Liver (tissue), 9 donors: Measurements from ENCODE around the gene DHFR. TPM values are rescaled to one million over a fixed set of nuclear protein-coding genes. Genes with fewer than 3 reads are reported as not detected.

ENCODE experiments used
- DNase-seq: peaks from one replicate; pipeline ENCODE4 v3.0.0-alpha.2; 2017; ENCODE audit warnings: low spot score
- H3K27ac ChIP-seq, 2 donors: one replicate each; pipeline ENCODE4 v1.7.0; 2013; ENCODE audit warnings: inconsistent platforms in 2 of 2, low read length in 2 of 2, control low read depth in 1 of 2, low read depth in 1 of 2, mild to moderate bottlenecking in 1 of 2
- H3K27me3 ChIP-seq, 4 donors: one replicate each; pipeline versions ENCODE4 v1.6.1 to v1.7.0; 2013; ENCODE audit warnings: low read length in 3 of 4, inconsistent platforms in 1 of 4, mild to moderate bottlenecking in 1 of 4, moderate library complexity in 1 of 4; ENCODE audit not compliant: control insufficient read depth in 4 of 4, insufficient read depth in 4 of 4
- H3K36me3 ChIP-seq, 4 donors: one replicate each; pipeline versions ENCODE4 v1.6.1 to v1.7.0; 2013; ENCODE audit warnings: low read length in 3 of 4, mild to moderate bottlenecking in 3 of 4, low read depth in 1 of 4, moderate library complexity in 1 of 4; ENCODE audit not compliant: control insufficient read depth in 4 of 4, insufficient read depth in 3 of 4
- H3K4me1 ChIP-seq, 4 donors: one replicate each; pipeline versions ENCODE4 v1.6.1 to v1.7.0; 2013; ENCODE audit warnings: low read length in 3 of 4, mild to moderate bottlenecking in 3 of 4, moderate library complexity in 1 of 4; ENCODE audit not compliant: control insufficient read depth in 4 of 4, insufficient read depth in 4 of 4
- H3K4me3 ChIP-seq, 3 donors: one replicate each; pipeline versions ENCODE4 v1.6.1 to v1.7.0; 2013; ENCODE audit warnings: low read length in 3 of 3, control low read depth in 1 of 3, low read depth in 1 of 3, mild to moderate bottlenecking in 1 of 3
- H3K9ac ChIP-seq, 2 donors: one replicate each; pipeline ENCODE4 v1.7.0; 2013; ENCODE audit warnings: low read length in 2 of 2, mild to moderate bottlenecking in 2 of 2, moderate library complexity in 2 of 2, control low read depth in 1 of 2, low read depth in 1 of 2
- H3K9me3 ChIP-seq, 4 donors: one replicate each; pipeline versions ENCODE4 v1.6.1 to v1.7.0; 2013; ENCODE audit warnings: low read length in 3 of 4; ENCODE audit not compliant: control insufficient read depth in 4 of 4
- ATF3 ChIP-seq: IDR thresholded peaks from 2 replicates; pipeline ENCODE4 v1.6.1; 2016; ENCODE audit warnings: antibody characterized with exemption
- EGR1 ChIP-seq, 2 donors: IDR thresholded peaks; 2 replicates each; pipeline ENCODE4 v1.6.1; 2016 to 2018; ENCODE audit warnings: antibody characterized with exemption in 2 of 2, low read depth in 2 of 2
- FOXA1 ChIP-seq: IDR thresholded peaks from 2 replicates; pipeline ENCODE4 v1.6.1; 2016; ENCODE audit warnings: antibody characterized with exemption
- FOXA2 ChIP-seq: IDR thresholded peaks from 2 replicates; pipeline ENCODE4 v1.6.1; 2016; ENCODE audit warnings: antibody characterized with exemption
- GABPA ChIP-seq, 2 donors: IDR thresholded peaks in 1 of 2; conservative IDR thresholded peaks in 1 of 2; 2 replicates each; pipeline ENCODE4 v1.6.1; 2016; ENCODE audit warnings: antibody characterized with exemption in 2 of 2, mild to moderate bottlenecking in 1 of 2, moderate library complexity in 1 of 2
- HNF4A ChIP-seq, 2 donors: conservative IDR thresholded peaks; 2 replicates each; pipeline ENCODE4 v1.6.1; 2016; ENCODE audit warnings: antibody characterized with exemption in 2 of 2, mild to moderate bottlenecking in 2 of 2
- HNF4G ChIP-seq: IDR thresholded peaks from 2 replicates; pipeline ENCODE4 v1.6.1; 2016; ENCODE audit warnings: antibody characterized with exemption
- JUND ChIP-seq, 2 donors: IDR thresholded peaks; 2 replicates each; pipeline ENCODE4 v1.6.1; 2016; ENCODE audit warnings: antibody characterized with exemption in 2 of 2
- MAX ChIP-seq: IDR thresholded peaks from 2 replicates; pipeline ENCODE4 v1.6.1; 2016; ENCODE audit warnings: antibody characterized with exemption
- NR2F2 ChIP-seq: IDR thresholded peaks from 2 replicates; pipeline ENCODE4 v1.6.1; 2016; ENCODE audit warnings: antibody characterized with exemption
- RAD21 ChIP-seq, 2 donors: IDR thresholded peaks; 2 replicates each; pipeline ENCODE4 v1.6.1; 2016; ENCODE audit warnings: antibody characterized with exemption in 2 of 2, mild to moderate bottlenecking in 2 of 2
- RXRA ChIP-seq, 2 donors: IDR thresholded peaks; 2 replicates each; pipeline ENCODE4 v1.6.1; 2017 to 2018; ENCODE audit warnings: antibody characterized with exemption in 2 of 2, mild to moderate bottlenecking in 1 of 2
- SP1 ChIP-seq: IDR thresholded peaks from 2 replicates; pipeline ENCODE4 v1.6.1; 2018; ENCODE audit warnings: antibody characterized with exemption, mild to moderate bottlenecking
- YY1 ChIP-seq: IDR thresholded peaks from 2 replicates; pipeline ENCODE4 v1.6.1; 2016; ENCODE audit warnings: antibody characterized with exemption, mild to moderate bottlenecking
- ZBTB33 ChIP-seq: IDR thresholded peaks from 2 replicates; pipeline ENCODE4 v1.6.1; 2016; ENCODE audit warnings: antibody characterized with exemption
- WGBS: extraction: QIAGEN DNeasy Blood & Tissue Kit; methylation state at CpG from one replicate; pipeline ENCODE4 v1.1.7; 2013; 5-methylcytosine and 5-hydroxymethylcytosine counted together
- polyA plus RNA-seq, 2 donors: library from polyadenylated mRNA; stranded (reverse) in 1 of 2; unstranded in 1 of 2; fragments of 200-250 nt in 1 of 2; fragments of >200 nt in 1 of 2; fragmentation: Nextera tagmentation in 1 of 2; extraction: Ambion mirVana in 1 of 2; gene quantifications; one replicate each; pipeline versions ENCODE4 v1.2.1 to v1.2.3, GENCODE V29; 2013 to 2015
- total RNA-seq, 2 donors: library from RNA; depleted of rRNA; stranded (reverse); fragments of >200 nt; gene quantifications; one replicate each; pipeline ENCODE4 v1.2.3, GENCODE V29; 2014
- TF ChIP-seq, protein P1 (sequence below): IDR thresholded peaks from 2 replicates; pipeline ENCODE4 v1.6.1; 2016; ENCODE audit warnings: antibody characterized with exemption, mild to moderate bottlenecking
- donor health status: healthy.
- donor health status: healthy.
- donor health status: healthy.
- donor health status: healthy.
- donor health status: healthy.

The DHFR gene
- total and polyA plus RNA-seq, 4 donors, result 8.9 to 57.7 (median 13.4) TPM

DNA sequence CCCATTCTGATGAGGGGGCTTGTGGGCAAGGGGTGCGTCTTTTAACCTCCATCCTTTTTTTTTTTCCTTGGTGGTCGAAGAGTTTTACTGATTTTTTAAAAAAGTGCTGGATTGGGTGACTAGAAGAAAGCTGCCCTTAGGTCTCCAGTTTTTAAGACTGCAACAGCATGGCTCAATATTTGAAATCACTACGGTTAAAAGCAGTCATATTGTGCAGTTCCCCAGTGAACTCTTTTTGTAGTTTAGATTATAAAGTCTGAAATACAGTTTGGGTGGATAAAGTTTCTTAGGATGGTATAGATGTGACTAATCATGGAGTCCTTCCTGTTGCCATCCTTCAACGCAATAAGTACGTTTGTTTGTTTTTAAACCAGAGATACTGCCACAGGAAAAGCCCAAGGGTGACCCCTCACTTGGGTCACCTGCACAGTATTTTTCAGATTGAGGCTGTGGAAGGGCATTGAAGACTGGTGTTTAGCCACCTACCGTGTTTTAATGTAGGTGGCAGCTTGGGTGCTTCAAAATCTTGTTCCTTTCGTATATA is 520 bp upstream of the DHFR start:
- WGBS, result 22% methylated on average over 7 of the region's 7 CpGs
- DNase-seq, result no peak

DNA sequence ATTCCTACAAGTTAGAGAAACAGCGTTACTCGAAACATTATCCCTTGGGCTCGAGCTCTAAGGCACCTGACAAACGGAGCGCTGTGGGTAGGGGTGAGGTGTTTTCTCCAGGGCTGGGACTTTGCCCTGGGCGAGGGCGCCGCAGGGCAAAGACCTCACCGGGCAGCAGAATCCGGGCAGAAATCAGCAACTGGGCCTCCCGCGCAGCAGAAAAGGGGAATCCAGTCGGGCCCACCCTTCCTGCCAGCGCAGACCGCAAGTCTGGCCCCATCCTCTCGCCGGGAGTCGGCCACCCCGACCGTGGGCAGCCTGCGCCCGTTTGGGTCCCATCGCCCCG is 761 bp downstream of the DHFR start:
- H3K9me3 ChIP-seq, result no peaks in the 10 kb centered on the region
- peak overlapping the region; percentile 78 to 97 (median 83) for H3K4me3 ChIP-seq
- peak in 1 of 2 donors; percentile 19 for TF ChIP-seq RAD21 (IDR thresholded peaks at IDR 0.05)
- no peak for TF ChIP-seq MAX
- peak; percentile 62 for TF ChIP-seq SP1
- no peak for TF ChIP-seq FOXA2
- no peak for TF ChIP-seq HNF4G
- peak; percentile 59 to 77 for TF ChIP-seq RXRA (IDR thresholded peaks at IDR 0.05)
- TF ChIP-seq FOXA1, result no peak
- TF ChIP-seq HNF4A (conservative IDR thresholded peaks at IDR 0.05), result peak; percentile 72 to 81
- under 1% methylated on average over 24 of the region's 24 CpGs for WGBS
- H3K4me1 ChIP-seq, result peaks cover 3 to 27% (median 15%) of the 10 kb centered on the region in 4 donors
- peak overlapping the region; percentile 65 to 85 for H3K9ac ChIP-seq
- H3K27me3 ChIP-seq, result no peaks in the 10 kb centered on the region
- peaks cover 0 to 11% (median 9%) of the 10 kb centered on the region in 4 donors for H3K36me3 ChIP-seq
- DNase-seq, result peak; percentile 50
- H3K27ac ChIP-seq, result peak overlapping the region; percentile 98

More for the DNA sequence above, 520 bp upstream of the DHFR start:
- Histone ChIP-seq H3K4me1 (peaks cover 3 to 29% (median 17%) of the 10 kb centered on the region in 4 donors), H3K27ac (peak overlapping the region; percentile 98), H3K9me3 (no peaks in the 10 kb centered on the region), H3K4me3 (peak overlapping the region; percentile 51 to 97 (median 97)), H3K36me3 (peaks cover 0 to 17% (median 13%) of the 10 kb centered on the region in 4 donors), H3K9ac (peak overlapping the region; percentile 67 to 95), H3K27me3 (no peaks in the 10 kb centered on the region)
- TF ChIP-seq HNF4G (no peak), GABPA (IDR thresholded peaks at IDR 0.05 in 1 of 2, conservative IDR thresholded peaks at IDR 0.05 in 1 of 2) (no peak), EGR1 (IDR thresholded peaks at IDR 0.05; ENCODE audit: low read depth in 2 of 2) (no peak), YY1 (no peak), RAD21 (IDR thresholded peaks at IDR 0.05) (no peak), FOXA1 (no peak), FOXA2 (no peak), ATF3 (no peak), NR2F2 (no peak), HNF4A (conservative IDR thresholded peaks at IDR 0.05) (no peak), RXRA (IDR thresholded peaks at IDR 0.05) (no peak), SP1 (no peak), JUND (IDR thresholded peaks at IDR 0.05) (no peak), MAX (no peak), ZBTB33 (no peak)
- TF ChIP-seq, protein P1, sequence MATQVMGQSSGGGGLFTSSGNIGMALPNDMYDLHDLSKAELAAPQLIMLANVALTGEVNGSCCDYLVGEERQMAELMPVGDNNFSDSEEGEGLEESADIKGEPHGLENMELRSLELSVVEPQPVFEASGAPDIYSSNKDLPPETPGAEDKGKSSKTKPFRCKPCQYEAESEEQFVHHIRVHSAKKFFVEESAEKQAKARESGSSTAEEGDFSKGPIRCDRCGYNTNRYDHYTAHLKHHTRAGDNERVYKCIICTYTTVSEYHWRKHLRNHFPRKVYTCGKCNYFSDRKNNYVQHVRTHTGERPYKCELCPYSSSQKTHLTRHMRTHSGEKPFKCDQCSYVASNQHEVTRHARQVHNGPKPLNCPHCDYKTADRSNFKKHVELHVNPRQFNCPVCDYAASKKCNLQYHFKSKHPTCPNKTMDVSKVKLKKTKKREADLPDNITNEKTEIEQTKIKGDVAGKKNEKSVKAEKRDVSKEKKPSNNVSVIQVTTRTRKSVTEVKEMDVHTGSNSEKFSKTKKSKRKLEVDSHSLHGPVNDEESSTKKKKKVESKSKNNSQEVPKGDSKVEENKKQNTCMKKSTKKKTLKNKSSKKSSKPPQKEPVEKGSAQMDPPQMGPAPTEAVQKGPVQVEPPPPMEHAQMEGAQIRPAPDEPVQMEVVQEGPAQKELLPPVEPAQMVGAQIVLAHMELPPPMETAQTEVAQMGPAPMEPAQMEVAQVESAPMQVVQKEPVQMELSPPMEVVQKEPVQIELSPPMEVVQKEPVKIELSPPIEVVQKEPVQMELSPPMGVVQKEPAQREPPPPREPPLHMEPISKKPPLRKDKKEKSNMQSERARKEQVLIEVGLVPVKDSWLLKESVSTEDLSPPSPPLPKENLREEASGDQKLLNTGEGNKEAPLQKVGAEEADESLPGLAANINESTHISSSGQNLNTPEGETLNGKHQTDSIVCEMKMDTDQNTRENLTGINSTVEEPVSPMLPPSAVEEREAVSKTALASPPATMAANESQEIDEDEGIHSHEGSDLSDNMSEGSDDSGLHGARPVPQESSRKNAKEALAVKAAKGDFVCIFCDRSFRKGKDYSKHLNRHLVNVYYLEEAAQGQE, result no peak
